HEK293 (cell line): Measurements from ENCODE around the gene COMMD3.

Experiments
- CTCF ChIP-seq: fragments of 450-650 bp; formaldehyde crosslinking; IDR thresholded peaks from 2 replicates; pipeline ENCODE4 v1.5.1; 2016; ENCODE audit warnings: missing biosample characterization, missing genetic modification characterization
- TCF7L2 ChIP-seq: IDR thresholded peaks from 2 replicates; pipeline ENCODE4 v1.6.1; 2011; ENCODE audit warnings: low read depth, mild to moderate bottlenecking, inconsistent platforms, low read length, moderate library complexity, borderline replicate concordance
- YY1 ChIP-seq: fragments of 450-650 bp; formaldehyde crosslinking; IDR thresholded peaks from 2 replicates; pipeline ENCODE4 v1.5.1; 2018; ENCODE audit warnings: missing biosample characterization, missing genetic modification characterization

DNA sequence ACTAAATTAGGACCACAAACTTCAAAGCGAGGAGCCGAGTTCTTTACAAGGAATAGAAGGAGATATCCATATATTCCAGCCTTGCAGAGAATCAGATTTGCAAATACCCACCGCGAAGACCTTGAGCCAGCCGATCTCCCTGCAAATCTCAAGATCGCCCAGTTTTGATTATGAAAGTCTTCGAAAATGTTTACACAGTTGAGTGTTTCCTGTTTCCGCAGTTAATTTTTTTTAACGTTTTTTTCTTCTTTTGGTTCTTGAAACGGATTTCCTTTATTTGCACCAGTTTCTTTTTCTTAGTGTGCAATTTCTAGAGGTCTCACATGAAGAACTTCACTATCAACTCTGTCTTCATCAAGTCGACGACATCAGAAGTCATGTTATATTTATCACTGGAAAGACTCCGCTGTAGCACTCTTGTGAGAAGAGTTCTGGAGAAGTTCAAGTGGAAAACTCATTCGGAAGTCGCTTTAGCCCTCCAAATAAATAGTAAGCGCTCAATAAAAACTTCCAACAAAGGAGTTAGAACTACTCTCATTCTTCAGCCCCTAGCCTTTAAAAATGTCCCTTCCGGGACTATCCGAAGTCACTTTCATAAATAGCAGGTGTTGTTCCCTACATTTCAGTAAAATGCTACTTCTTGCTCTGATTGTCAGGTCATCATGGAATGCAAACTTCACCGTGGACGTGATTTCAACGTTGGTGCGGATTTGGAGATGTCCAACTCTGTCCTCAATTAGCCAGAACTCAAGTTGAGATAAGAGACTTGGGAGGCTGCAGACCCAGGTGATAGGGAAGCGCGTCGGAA, 17.2 kb downstream of the COMMD3 start:
- no peak for TF ChIP-seq TCF7L2
- no peak for TF ChIP-seq YY1 (tag by site-specific recombination)
- TF ChIP-seq CTCF: no peak
